Suppressor macrophage treated with lipopolysaccharide for 4 hours (primary cell): ENCODE measurements around the gene ASNS.

Experiments
- DNase-seq: peaks from one replicate; pipeline ENCODE4 v3.0.0-alpha.2; 2020

The ASNS gene

GRCh38 chr7:97835296-97836138, 36.7 kb downstream of the ASNS start:
- DNase-seq = peak; percentile 66

- DNase-seq = no peak
Observed at GRCh38 chr7:97819161-97819560, 53.0 kb downstream of the ASNS start.

- DNase-seq = no peak
Observed at GRCh38 chr7:97818066-97818663, 54.0 kb downstream of the ASNS start.
